ENCODE measurements around the gene ITPR2. TPM values are rescaled to one million over a fixed set of nuclear protein-coding genes. Genes with fewer than 3 reads are reported as not detected.

The ITPR2 gene
- total and polyA plus RNA-seq, 2 of the 8 experiments (the other 6 are each of a cell fraction or from before 2014, with no cell fraction given) = 4.1 to 48.3 TPM

DNA sequence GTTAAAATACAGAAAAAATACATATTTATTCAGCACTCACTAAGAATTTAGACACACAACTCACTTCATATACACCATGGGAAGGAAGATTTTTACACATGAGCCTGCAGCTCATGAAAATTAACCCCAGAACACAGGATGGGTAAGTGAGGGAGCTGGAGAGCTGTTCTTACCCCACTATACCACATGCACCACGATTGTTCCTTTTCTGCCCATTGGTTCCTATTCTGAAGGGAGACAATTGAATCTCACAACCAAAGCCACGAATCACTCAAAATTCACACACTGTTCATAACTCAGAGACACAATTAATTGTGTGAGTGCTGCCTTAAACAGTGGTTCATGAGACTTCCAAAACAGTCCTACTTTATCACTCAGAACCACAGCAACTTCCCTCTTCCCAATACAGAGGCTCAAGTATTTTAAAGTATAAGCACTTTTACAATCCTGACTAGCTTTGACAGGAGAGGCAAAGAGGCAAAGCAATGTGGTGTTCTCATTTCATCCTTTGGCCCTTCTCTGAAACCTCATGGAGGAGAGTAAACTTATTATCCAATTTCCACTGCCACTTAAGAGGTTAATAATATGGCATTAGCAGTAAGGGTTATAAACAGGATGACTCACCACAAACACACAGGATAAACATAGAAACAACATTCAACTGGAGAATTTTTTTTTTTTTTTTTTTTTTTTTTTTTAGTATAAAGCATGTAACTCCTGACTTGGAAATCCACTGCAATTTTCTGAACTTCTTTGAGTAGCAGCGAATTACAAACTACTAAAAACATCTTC is 59.5 kb downstream of the ITPR2 start:
- WGBS, 2 experiments (ENCODE audit: extremely low coverage in 1 of 2, insufficient coverage in 1 of 2, insufficient read length in 1 of 2, insufficient replicate concordance in 2 of 2, low coverage in 1 of 2, low lambda C conversion rate in 2 of 2, missing lambda C conversion rate in 1 of 2) = 94% methylated on average over 3 of the region's 3 CpGs; no CpG with 5 or more reads in 1 of the 2 experiments

More for the DNA sequence above, 59.5 kb downstream of the ITPR2 start:
- Histone ChIP-seq H3K4ac (replicated peaks; ENCODE audit: insufficient read length, low read depth, low read length) (no peak overlapping the region), H4K5ac (ENCODE audit: insufficient read length, low read depth, low read length) (no peak overlapping the region), H3K23me2 (ENCODE audit: low read depth, low read length) (no peaks in the 10 kb centered on the region; the same call in 1 of the 2 replicates), H3K4me3 (ENCODE audit: extremely low read depth in 1 of 4, insufficient read depth in 2 of 4, low read depth in 3 of 4, low read length in 4 of 4) (no peak overlapping the region), H4K91ac (replicated peaks; ENCODE audit: insufficient read length, low read length) (no peak overlapping the region), H2AFZ (ENCODE audit: low read length) (no peak overlapping the region), H3K79me2 (ENCODE audit: control insufficient read depth in 1 of 2, insufficient read depth in 2 of 2, low read length in 2 of 2) (no peaks in the 10 kb centered on the region; a peak in 1 of 4 replicates), H4K8ac (ENCODE audit: extremely low read depth, insufficient read depth, low read length) (no peak overlapping the region), H2BK20ac (ENCODE audit: low read length) (no peak overlapping the region), H3K23ac (ENCODE audit: insufficient read length) (no peak overlapping the region), H3K4me1 (replicated peaks in 1 of 4; ENCODE audit: control insufficient read depth in 3 of 4, insufficient read depth in 4 of 4, low read length in 3 of 4) (no peaks in the 10 kb centered on the region), H4K20me1 (replicated peaks in 1 of 2; ENCODE audit: control insufficient read depth in 1 of 2, insufficient read depth in 2 of 2, low read length in 2 of 2) (no peaks in the 10 kb centered on the region), H3K9me3 (ENCODE audit: insufficient read depth in 2 of 2, low read depth in 1 of 2, low read length in 1 of 2) (peaks cover 5 to 8% of the 10 kb centered on the region in 2 experiments; a peak in 2 of 4 replicates), H2BK15ac (ENCODE audit: low read length) (no peak overlapping the region), H2AK5ac (ENCODE audit: low read depth, low read length) (no peak overlapping the region), H3K18ac (ENCODE audit: extremely low read depth, low read length) (no peak overlapping the region), H2BK5ac (ENCODE audit: low read depth, low read length) (no peak overlapping the region), H3K27me3 (replicated peaks in 1 of 4; ENCODE audit: control insufficient read depth in 3 of 4, extremely low read depth in 1 of 4, insufficient read depth in 3 of 4, low read length in 3 of 4) (no peaks in the 10 kb centered on the region; a peak in 1 of 7 replicates), H2BK120ac (replicated peaks; ENCODE audit: low read depth, low read length) (no peak overlapping the region), H3K14ac (ENCODE audit: insufficient read length) (no peak overlapping the region), H2BK12ac (ENCODE audit: low read depth, low read length) (no peak overlapping the region), H3K4me2 (ENCODE audit: insufficient read depth in 1 of 2, low read depth in 2 of 2, low read length in 2 of 2) (no peak overlapping the region), H3K36me3 (ENCODE audit: control insufficient read depth in 2 of 4, insufficient read depth in 4 of 4, low read length in 3 of 4) (peaks cover 0 to 3% (median 0%) of the 10 kb centered on the region in 4 experiments; a peak in 2 of 8 replicates), H3K79me1 (ENCODE audit: low read depth, low read length) (no peaks in the 10 kb centered on the region), H3K9ac (replicated peaks in 1 of 4; ENCODE audit: extremely low read depth in 1 of 4, low read depth in 3 of 4, low read length in 3 of 4) (no peak overlapping the region), H3K56ac (replicated peaks; ENCODE audit: insufficient read length, low read depth, low read length) (no peak overlapping the region), H3K27ac (ENCODE audit: low read depth, low read length) (no peak overlapping the region)
- ChIA-PET POLR2A (ENCODE audit: partially characterized antibody) (no interaction called here), CTCF (ENCODE audit: partially characterized antibody) (no interaction called here)
- DNase-seq (ENCODE audit: low read depth in 1 of 2, low spot score in 2 of 2) = no peak
- TF ChIP-seq KDM4A (IDR thresholded peaks at IDR 0.05; ENCODE audit: low read depth, low read length, severe bottlenecking) (no peak), BRCA1 (IDR thresholded peaks at IDR 0.05; ENCODE audit: low read depth, low read length) (no peak), ATF3 (IDR thresholded peaks at IDR 0.05; ENCODE audit: insufficient read depth, low read depth, low read length) (no peak), GABPA (IDR thresholded peaks at IDR 0.05; ENCODE audit: borderline replicate concordance, insufficient read depth, low read length) (no peak)
- FAIRE-seq = no peak
